ENCODE results near the gene BTNL9.

- TF ChIP-seq YY1 (IDR thresholded peaks at IDR 0.05; ENCODE audit: insufficient read depth, insufficient read length), result no peak
- no peak for TF ChIP-seq ZNF274 (IDR thresholded peaks at IDR 0.05; ENCODE audit: low read depth, low read length)
- no peak for TF ChIP-seq SUZ12 (IDR thresholded peaks at IDR 0.05; ENCODE audit: extremely low read depth, insufficient read depth, insufficient read length)
Observed at GRCh38 chr5:181098762-181099601, 58.9 kb downstream of the BTNL9 start.

Data from NT2/D1 (cell line).